ENCODE data around the gene FAF1. TPM values are rescaled to one million over a fixed set of nuclear protein-coding genes. Genes with fewer than 3 reads are reported as not detected.

FAF1 gene
- total and polyA plus RNA-seq, 9 of the 15 experiments (the other 6 are each of a cell fraction or from before 2014, with no cell fraction given) = 48.7 to 225 (median 118) TPM

GRCh38 chr1:50977575-50978143 lies 17.6 kb upstream of the FAF1 start (continued):
- TF ChIP-seq PBX2 (CRISPR knock-in tag; IDR thresholded peaks at IDR 0.05; ENCODE audit: low read depth) (no peak), PBX2 (tag; conservative IDR thresholded peaks at IDR 0.05; ENCODE audit: low read depth) (no peak), E4F1 (CRISPR knock-in tag; IDR thresholded peaks at IDR 0.05; ENCODE audit: borderline replicate concordance) (peak; percentile 69; the same call in 1 of the 2 replicates), ZNF408 (CRISPR knock-in tag; IDR thresholded peaks at IDR 0.05; ENCODE audit: low read depth) (no peak), ZNF696 (CRISPR knock-in tag; conservative IDR thresholded peaks at IDR 0.05) (no peak), KLF13 (tag; IDR thresholded peaks at IDR 0.05; ENCODE audit: borderline replicate concordance, low read depth) (no peak)

Data from K562 (cell line).